GM12878 (cell line): Measurements from ENCODE around the gene DCLK2. TPM values are rescaled to one million over a fixed set of nuclear protein-coding genes. Genes with fewer than 3 reads are reported as not detected.

ENCODE experiments used
- ATAC-seq: fragments of 200-7000 bp; cut with Tn5 transposase; 3 replicates; pipeline ENCODE4 v1.9.1; 2020; ENCODE audit warnings: mild to moderate bottlenecking, moderate library complexity
- BruUV-seq: library from RNA; stranded (reverse); fragments of 400-500 nt; replicated peaks from 2 replicates; lab custom pipeline; 2021; lab: Mats Ljungman, UMichigan
- CTCF ChIA-PET: fragments of 300-600 bp; sonication (Branson Sonifier 250); formaldehyde crosslinking; extraction: SDS; loops from one replicate; lab custom pipeline; 2021; ENCODE audit warnings: inconsistent platforms; lab: Yijun Ruan, JAX
- POLR2A ChIA-PET: fragments of 350-600 bp; formaldehyde crosslinking; extraction: SDS; loops from one replicate; lab custom pipeline; 2021; ENCODE audit warnings: inconsistent platforms; lab: Charles Lee
- RAD21 ChIA-PET: fragments of 300-600 bp; sonication (Branson Sonifier 250); formaldehyde crosslinking; loops from one replicate; lab custom pipeline; 2023; ENCODE audit warnings: antibody characterized with exemption; ENCODE audit not compliant: unreplicated experiment; lab: Charles Lee
- SMC1A ChIA-PET: fragments of 300-600 bp; sonication (Branson Sonifier 250); formaldehyde crosslinking; loops from one replicate; lab custom pipeline; 2023; ENCODE audit not compliant: unreplicated experiment, uncharacterized antibody; lab: Charles Lee
- DNase-seq: peaks from one replicate; pipeline ENCODE4 v3.0.0-alpha.2; 2011; ENCODE audit warnings: low read depth, low spot score
- FAIRE-seq: peaks from 3 replicates; lab custom pipeline; 2011; peaks lifted over from hg19 to GRCh38; lab: Jason Lieb, UNC
- H2AFZ ChIP-seq: 2 replicates; pipeline ENCODE4 v1.6.0; 2011; ENCODE audit warnings: low read depth, low read length, control low read depth; ENCODE audit not compliant: control insufficient read depth
- H3K27ac ChIP-seq: 2 replicates; pipeline ENCODE4 v1.5.1; 2011; ENCODE audit warnings: control low read depth; ENCODE audit not compliant: control insufficient read depth, insufficient read depth
- H3K27me3 ChIP-seq, 2 experiments: replicated peaks in 1 of 2; 2 replicates each; pipeline versions ENCODE4 v1.6.0 to v1.6.1; 2011; ENCODE audit warnings: low read length in 1 of 2; ENCODE audit not compliant: control insufficient read depth in 2 of 2, insufficient read depth in 2 of 2
- H3K36me3 ChIP-seq, 2 experiments: 2 replicates each; pipeline ENCODE4 v1.5.1; 2011; ENCODE audit warnings: low read length in 1 of 2; ENCODE audit not compliant: control insufficient read depth in 2 of 2, insufficient read depth in 2 of 2
- H3K4me1 ChIP-seq: 2 replicates; pipeline ENCODE4 v1.6.1; 2011; ENCODE audit warnings: mild to moderate bottlenecking, low read length, moderate library complexity, mixed read lengths; ENCODE audit not compliant: control insufficient read depth, insufficient read depth
- H3K4me2 ChIP-seq: 2 replicates; pipeline ENCODE4 v1.6.0; 2011; ENCODE audit warnings: control low read depth; ENCODE audit not compliant: control insufficient read depth, insufficient read depth
- H3K4me3 ChIP-seq: fragments of 200-600 bp; sonication (generic); 2 replicates; pipeline ENCODE4 v1.5.1; 2016
- H3K79me2 ChIP-seq: 2 replicates; pipeline ENCODE4 v1.6.0; 2011; ENCODE audit warnings: low read length; ENCODE audit not compliant: control insufficient read depth, insufficient read depth
- H3K9ac ChIP-seq: 2 replicates; pipeline ENCODE4 v1.8.0; 2011; ENCODE audit warnings: low read length, control low read depth, mixed read lengths; ENCODE audit not compliant: control insufficient read depth, insufficient read depth
- H3K9me3 ChIP-seq: replicated peaks from 3 replicates; pipeline ENCODE4 v1.5.1; 2011; ENCODE audit warnings: mild to moderate bottlenecking, low read length; ENCODE audit not compliant: control insufficient read depth, insufficient read depth
- H4K20me1 ChIP-seq: 2 replicates; pipeline ENCODE4 v1.6.0; 2011; ENCODE audit not compliant: control insufficient read depth, insufficient read depth
- ATF3 ChIP-seq: IDR thresholded peaks from 2 replicates; pipeline ENCODE4 v1.6.1; 2011; ENCODE audit warnings: low read depth, mild to moderate bottlenecking, low read length, moderate library complexity, borderline replicate concordance; ENCODE audit errors: extremely low read depth
- BMI1 ChIP-seq: fragments of 450-650 bp; IDR thresholded peaks from 2 replicates; pipeline ENCODE4 v1.6.1; 2016; ENCODE audit warnings: mild to moderate bottlenecking, moderate library complexity, borderline replicate concordance
- CBFB ChIP-seq: IDR thresholded peaks from 2 replicates; pipeline ENCODE4 v1.6.1; 2016; ENCODE audit warnings: antibody characterized with exemption, low read depth
- EGR1 ChIP-seq, 2 experiments: IDR thresholded peaks; 1 replicate in 1 of 2; 2 replicates in 1 of 2; pipeline ENCODE4 v1.6.1; 2011 to 2012; ENCODE audit warnings: low read depth in 2 of 2, low read length in 2 of 2, borderline replicate concordance in 1 of 2, mild to moderate bottlenecking in 1 of 2, moderate library complexity in 1 of 2
- FOS ChIP-seq: IDR thresholded peaks from 3 replicates; pipeline ENCODE4 v1.6.1; 2011; ENCODE audit warnings: borderline replicate concordance; ENCODE audit not compliant: insufficient read length; ENCODE audit errors: extremely low read depth
- HDAC2 ChIP-seq: fragments of 200-600 bp; sonication (generic); IDR thresholded peaks from 2 replicates; pipeline ENCODE4 v1.6.1; 2017
- IKZF1 ChIP-seq: fragments of 450-650 bp; conservative IDR thresholded peaks from 2 replicates; pipeline ENCODE4 v1.6.1; 2017; ENCODE audit warnings: antibody characterized with exemption, mild to moderate bottlenecking
- NFIC ChIP-seq: IDR thresholded peaks from 2 replicates; pipeline ENCODE4 v1.6.1; 2012; ENCODE audit warnings: low read depth, mild to moderate bottlenecking, inconsistent platforms, low read length, moderate library complexity
- NFYA ChIP-seq: IDR thresholded peaks from 2 replicates; pipeline ENCODE4 v1.6.1; 2011; ENCODE audit warnings: low read depth, mild to moderate bottlenecking, low read length, improper control_type of control experiment, borderline replicate concordance
- NR2C2 ChIP-seq: IDR thresholded peaks from 2 replicates; pipeline ENCODE4 v1.6.1; 2011; ENCODE audit warnings: borderline replicate concordance, low read depth; ENCODE audit not compliant: control insufficient read depth, insufficient read length
- NRF1 ChIP-seq: conservative IDR thresholded peaks from 2 replicates; pipeline ENCODE4 v1.6.1; 2011; ENCODE audit warnings: mild to moderate bottlenecking, low read depth, low read length, improper control_type of control experiment
- PAX8 ChIP-seq: fragments of 450-650 bp; IDR thresholded peaks from 2 replicates; pipeline ENCODE4 v1.6.1; 2017; ENCODE audit warnings: mild to moderate bottlenecking, moderate library complexity
- STAT3 ChIP-seq: IDR thresholded peaks from 2 replicates; pipeline ENCODE4 v1.6.1; 2011; ENCODE audit warnings: low read depth, low read length, improper control_type of control experiment
- ZBTB4 ChIP-seq: fragments of 450-650 bp; formaldehyde crosslinking; IDR thresholded peaks from 2 replicates; pipeline ENCODE4 v1.4.0; 2022; ENCODE audit warnings: mild to moderate bottlenecking, moderate library complexity
- ZNF622 ChIP-seq: fragments of 450-650 bp; IDR thresholded peaks from 2 replicates; pipeline ENCODE4 v1.6.1; 2017; ENCODE audit warnings: mild to moderate bottlenecking, inconsistent platforms
- ZSCAN29 ChIP-seq: fragments of 450-650 bp; IDR thresholded peaks from 2 replicates; pipeline ENCODE4 v1.6.1; 2017; ENCODE audit warnings: mild to moderate bottlenecking, moderate library complexity
- WGBS: methylation state at CpG from one replicate; pipeline ENCODE4 v1.1.6; 2016; ENCODE audit warnings: low lambda C conversion rate; ENCODE audit not compliant: insufficient replicate concordance, insufficient coverage; ENCODE audit errors: missing lambda C conversion rate; 5-methylcytosine and 5-hydroxymethylcytosine counted together
- in situ Hi-C: fragments of 300-500 bp; cut with MboI; formaldehyde crosslinking; loops from 9 replicates; pipeline ENCODE4 v1.14.3; 2018; ENCODE audit warnings: mixed read lengths
- intact Hi-C: fragments of 100-400 bp; cut with micrococcal nuclease; formaldehyde crosslinking; loops from one replicate; pipeline ENCODE4 v1.14.2; 2022; ENCODE audit not compliant: unreplicated experiment
- polyA plus RNA-seq, 11 experiments: library from polyadenylated mRNA; depleted of rRNA in 4 of 11; unstranded in 6 of 11; stranded (reverse) in 5 of 11; fragments of >200 nt; fragmentation: Nextera tagmentation in 4 of 11; fragmentation: Illumina TruSeq in 1 of 11; extraction: Ambion mirVana in 4 of 11; extraction: Trizol in 1 of 11; gene quantifications; 1 replicate in 1 of 11; 2 replicates in 10 of 11; pipeline versions ENCODE4 v1.2.1 to v1.2.3, GENCODE V29; 2011 to 2016; ENCODE audit warnings: inconsistent platforms in 2 of 11, missing spikeins in 2 of 11, low read depth in 1 of 11
- total RNA-seq, 4 experiments: library from RNA; depleted of rRNA in 3 of 4; stranded (reverse); fragments of >200 nt in 3 of 4; fragmentation: Illumina TruSeq in 1 of 4; extraction: Trizol in 1 of 4; gene quantifications; 2 replicates each; pipeline versions ENCODE4 v1.2.1 to v1.2.3, GENCODE V29; 2013 to 2021
- TF ChIP-seq, protein P1 (sequence below): fragments of 450-650 bp; IDR thresholded peaks from 2 replicates; pipeline ENCODE4 v1.6.1; 2016; ENCODE audit warnings: mild to moderate bottlenecking

The DCLK2 gene
- total and polyA plus RNA-seq, 10 of the 15 experiments (the other 5 are each of a cell fraction or from before 2014, with no cell fraction given) = not detected

DNA sequence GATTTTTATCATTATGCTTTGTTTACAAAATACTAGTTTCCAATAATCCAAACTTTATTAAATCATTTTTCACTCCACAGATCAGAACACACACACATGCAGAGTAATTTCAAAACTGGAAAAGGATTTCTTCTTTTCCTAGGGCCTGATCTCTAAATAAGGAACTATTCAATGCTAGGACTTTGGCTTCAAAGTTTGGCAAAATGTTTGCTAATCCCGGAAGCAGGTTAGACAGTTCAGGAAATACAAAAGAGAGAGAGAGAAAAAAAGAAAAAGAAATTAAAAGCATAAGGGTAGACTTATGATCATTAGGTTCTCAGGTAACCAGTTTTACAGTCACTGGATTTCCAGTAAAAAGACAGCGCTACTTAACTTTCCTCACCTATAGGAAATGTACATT is 211.0 kb downstream of the DCLK2 start:
- ChIA-PET RAD21 (interaction anchor here (0.6 kb wide), 1 partner anchor 811 kb away, joined by 3 read pairs; no protein-coding TSS in a partner anchor), POLR2A (no interaction called here), SMC1A (interaction anchor here (0.7 kb wide), 1 partner anchor 16 kb away, joined by 3 read pairs; no protein-coding TSS in a partner anchor), CTCF (interaction anchor here (0.7 kb wide), 2 partner anchors 77 to 512 kb away, joined by 3 read pairs; no protein-coding TSS in a partner anchor)
- BruUV-seq = no TSS peak
- intact Hi-C loops (no loop called here), in situ Hi-C loops (no loop called here)
- DNase-seq = no peak
- Histone ChIP-seq H4K20me1 (no peaks in the 10 kb centered on the region), H3K36me3 (no peaks in the 10 kb centered on the region; a peak in 1 of 4 replicates), H2AFZ (no peak overlapping the region), H3K9ac (no peak overlapping the region), H3K9me3 (no peaks in the 10 kb centered on the region), H3K4me3 (no peak overlapping the region), H3K4me1 (no peaks in the 10 kb centered on the region), H3K27ac (no peak overlapping the region), H3K79me2 (no peaks in the 10 kb centered on the region), H3K27me3 (no peaks in the 10 kb centered on the region), H3K4me2 (no peak overlapping the region)
- TF ChIP-seq ZBTB4 (CRISPR knock-in tag) = no peak
- no peak for TF ChIP-seq NFYA
- no peak for TF ChIP-seq ATF3
- no peak for TF ChIP-seq BMI1
- no peak for TF ChIP-seq NFIC
- TF ChIP-seq ZNF622 = no peak
- TF ChIP-seq FOS = no peak
- no peak for TF ChIP-seq IKZF1
- no peak for TF ChIP-seq ZSCAN29
- TF ChIP-seq NRF1 = no peak
- TF ChIP-seq EGR1 (IDR thresholded peaks at IDR 0.05; ENCODE audit: borderline replicate concordance in 1 of 2, low read depth in 2 of 2, low read length in 2 of 2) = no peak
- TF ChIP-seq STAT3 = no peak
- no peak for TF ChIP-seq HDAC2
- no peak for TF ChIP-seq PAX8
- no peak for TF ChIP-seq NR2C2
- TF ChIP-seq, protein P1, sequence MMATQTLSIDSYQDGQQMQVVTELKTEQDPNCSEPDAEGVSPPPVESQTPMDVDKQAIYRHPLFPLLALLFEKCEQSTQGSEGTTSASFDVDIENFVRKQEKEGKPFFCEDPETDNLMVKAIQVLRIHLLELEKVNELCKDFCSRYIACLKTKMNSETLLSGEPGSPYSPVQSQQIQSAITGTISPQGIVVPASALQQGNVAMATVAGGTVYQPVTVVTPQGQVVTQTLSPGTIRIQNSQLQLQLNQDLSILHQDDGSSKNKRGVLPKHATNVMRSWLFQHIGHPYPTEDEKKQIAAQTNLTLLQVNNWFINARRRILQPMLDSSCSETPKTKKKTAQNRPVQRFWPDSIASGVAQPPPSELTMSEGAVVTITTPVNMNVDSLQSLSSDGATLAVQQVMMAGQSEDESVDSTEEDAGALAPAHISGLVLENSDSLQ = no peak
- TF ChIP-seq CBFB = no peak
- ATAC-seq = no peak
- FAIRE-seq = no peak
- 78% methylated on average over 2 of the region's 2 CpGs for WGBS
